EL (cell line): ENCODE data around the gene MAMDC4.
A peak's percentile ranks its signal among the peaks of the same experiment; 100 is the strongest.
"Not testable (repeated sequence)": the region's sequence is repeated elsewhere in the genome, so short reads cannot be mapped to it uniquely, and the experiment has no call there.

Experiments
- DNase-seq: peaks from one replicate; pipeline ENCODE4 v3.0.0-alpha.2; 2016

MAMDC4 gene

GRCh38 chr9:136839229-136840139, 12.7 kb upstream of the MAMDC4 start:
- DNase-seq, result no peak

GRCh38 chr9:136840140-136840876, 11.8 kb upstream of the MAMDC4 start:
- no peak for DNase-seq

- peak; percentile 66 for DNase-seq
Measured at GRCh38 chr9:136840877-136841645, 11.1 kb upstream of the MAMDC4 start.

GRCh38 chr9:136841646-136842379, 10.3 kb upstream of the MAMDC4 start:
- not testable (repeated sequence) for DNase-seq

- peak; percentile 77 for DNase-seq
Measured at GRCh38 chr9:136842380-136842948, 9.7 kb upstream of the MAMDC4 start, which contains the start of gene AJM1. TSS of gene AJM1 (plus strand) at chr9:136842478. CDS start at chr9:136844415, 1,937 bp downstream.

- DNase-seq, result not testable (repeated sequence)
Measured at GRCh38 chr9:136843159-136843800, 8.9 kb upstream of the MAMDC4 start.

GRCh38 chr9:136843801-136844740, 8.1 kb upstream of the MAMDC4 start:
- not testable (repeated sequence) for DNase-seq

- DNase-seq, result no peak
Measured at GRCh38 chr9:136844761-136845464, 7.2 kb upstream of the MAMDC4 start.

- DNase-seq, result no peak
Measured at GRCh38 chr9:136845465-136846260, 6.5 kb upstream of the MAMDC4 start.

- DNase-seq, result no peak
Measured at GRCh38 chr9:136846376-136847087, 5.6 kb upstream of the MAMDC4 start.

- DNase-seq, result peak; percentile 66
Measured at GRCh38 chr9:136847088-136847825, 4.9 kb upstream of the MAMDC4 start.

- DNase-seq, result peak; percentile 87
Measured at GRCh38 chr9:136847826-136848392, 4.2 kb upstream of the MAMDC4 start.

GRCh38 chr9:136848393-136849037, 3.6 kb upstream of the MAMDC4 start:
- DNase-seq, result no peak

GRCh38 chr9:136849038-136849959, 2.8 kb upstream of the MAMDC4 start, which contains the start of gene PHPT1:
TSS of gene PHPT1 (plus strand) at chr9:136849409. CDS start at chr9:136849431, 22 bp downstream.
- peak; percentile 99 for DNase-seq
